Cardiac fibroblast (primary cell): Measurements from ENCODE around the gene FBH1.

Experiments
- DNase-seq, 2 donors: peaks; one replicate each; pipeline versions ENCODE4 v3.0.0 to v3.0.0-alpha.2; 2010; ENCODE audit warnings: low read depth in 2 of 2
- H3K4me3 ChIP-seq, 2 donors: replicated peaks in 1 of 2; 1 replicate in 1 of 2; 2 replicates in 1 of 2; pipeline ENCODE4 v1.5.1; 2011; ENCODE audit warnings: low read depth in 2 of 2, low read length in 2 of 2, mild to moderate bottlenecking in 2 of 2, moderate library complexity in 1 of 2
- CTCF ChIP-seq: IDR thresholded peaks from one replicate; pipeline ENCODE4 v1.5.1; 2011; ENCODE audit warnings: low read depth, mild to moderate bottlenecking, low read length, inconsistent platforms

FBH1 gene

GRCh38 chr10:5896208-5897052 is 6.4 kb downstream of the FBH1 start:
- no peak for DNase-seq
- H3K4me3 ChIP-seq, result no peak overlapping the region
- no peak for TF ChIP-seq CTCF

- H3K4me3 ChIP-seq, result no peak overlapping the region
- no peak for TF ChIP-seq CTCF
- no peak for DNase-seq
These were observed 7.0 kb downstream of the FBH1 start for GRCh38 chr10:5897053-5897340.

GRCh38 chr10:5897504-5897903 is 7.5 kb downstream of the FBH1 start:
- DNase-seq, result no peak
- TF ChIP-seq CTCF, result no peak
- no peak overlapping the region for H3K4me3 ChIP-seq

DNA sequence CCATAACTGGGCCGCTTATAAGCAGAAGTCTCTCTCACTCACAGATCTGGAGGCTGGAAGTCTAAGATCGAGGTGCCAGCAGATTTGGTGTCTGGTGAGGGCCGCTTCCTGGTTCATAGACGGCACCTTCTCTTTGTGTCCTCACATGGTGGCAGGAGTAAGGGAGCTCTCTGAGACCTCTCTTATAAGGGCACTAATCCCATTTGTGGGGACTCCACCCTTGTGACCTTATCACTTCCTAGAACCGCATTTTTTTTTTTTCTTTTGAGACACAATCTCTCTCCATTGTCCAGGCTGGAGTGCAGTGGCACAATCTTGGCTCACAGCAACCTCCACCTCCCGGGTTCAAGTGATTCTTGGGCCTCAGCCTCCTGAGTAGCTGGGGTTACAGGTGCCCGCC is 8.1 kb downstream of the FBH1 start:
- H3K4me3 ChIP-seq, result no peak overlapping the region
- TF ChIP-seq CTCF, result no peak
- DNase-seq, result no peak

DNA sequence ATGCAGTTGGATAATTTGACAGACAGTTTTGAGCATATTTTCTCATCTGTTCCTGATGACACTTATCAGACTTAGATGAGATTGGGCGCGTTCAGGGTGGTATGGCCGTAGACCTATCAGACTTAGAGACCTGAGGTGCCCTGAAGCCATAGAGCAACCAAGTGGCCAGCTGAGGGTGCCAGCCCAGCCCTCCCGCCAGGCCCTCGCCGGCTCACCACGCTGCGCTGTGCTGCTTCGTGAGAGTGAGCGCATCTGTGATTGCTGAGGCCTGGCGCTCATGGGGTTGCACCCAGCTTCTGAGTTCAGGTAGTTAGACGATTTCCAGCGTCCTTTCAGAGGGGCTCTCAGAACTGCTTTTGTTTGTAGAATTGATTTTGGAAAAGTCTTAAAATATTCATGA is 10.2 kb downstream of the FBH1 start:
- TF ChIP-seq CTCF, result no peak
- H3K4me3 ChIP-seq, result no peak overlapping the region

GRCh38 chr10:5902511-5903274 is 12.7 kb downstream of the FBH1 start:
- DNase-seq, result no peak
- no peak overlapping the region for H3K4me3 ChIP-seq
- TF ChIP-seq CTCF, result no peak

More for the DNA sequence above, 10.2 kb downstream of the FBH1 start:
- DNase-seq, result no peak
